ENCODE measurements around the gene METTL13.

GRCh38 chr1:171743081-171743870 lies 38.2 kb upstream of the METTL13 start:
- TF ChIP-seq, protein P1, sequence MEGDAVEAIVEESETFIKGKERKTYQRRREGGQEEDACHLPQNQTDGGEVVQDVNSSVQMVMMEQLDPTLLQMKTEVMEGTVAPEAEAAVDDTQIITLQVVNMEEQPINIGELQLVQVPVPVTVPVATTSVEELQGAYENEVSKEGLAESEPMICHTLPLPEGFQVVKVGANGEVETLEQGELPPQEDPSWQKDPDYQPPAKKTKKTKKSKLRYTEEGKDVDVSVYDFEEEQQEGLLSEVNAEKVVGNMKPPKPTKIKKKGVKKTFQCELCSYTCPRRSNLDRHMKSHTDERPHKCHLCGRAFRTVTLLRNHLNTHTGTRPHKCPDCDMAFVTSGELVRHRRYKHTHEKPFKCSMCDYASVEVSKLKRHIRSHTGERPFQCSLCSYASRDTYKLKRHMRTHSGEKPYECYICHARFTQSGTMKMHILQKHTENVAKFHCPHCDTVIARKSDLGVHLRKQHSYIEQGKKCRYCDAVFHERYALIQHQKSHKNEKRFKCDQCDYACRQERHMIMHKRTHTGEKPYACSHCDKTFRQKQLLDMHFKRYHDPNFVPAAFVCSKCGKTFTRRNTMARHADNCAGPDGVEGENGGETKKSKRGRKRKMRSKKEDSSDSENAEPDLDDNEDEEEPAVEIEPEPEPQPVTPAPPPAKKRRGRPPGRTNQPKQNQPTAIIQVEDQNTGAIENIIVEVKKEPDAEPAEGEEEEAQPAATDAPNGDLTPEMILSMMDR (IDR thresholded peaks at IDR 0.05), result no peak
- TF ChIP-seq POLR2AphosphoS5 (IDR thresholded peaks at IDR 0.05), result peak; percentile 87
- no peak for TF ChIP-seq EP300 (IDR thresholded peaks at IDR 0.05)
- peak; percentile 33 to 36 for TF ChIP-seq POLR2A (IDR thresholded peaks at IDR 0.05)

All from gastroesophageal sphincter (tissue), 3 donors.